K562 (cell line): ENCODE results near the gene CEP68. TPM values are rescaled to one million over a fixed set of nuclear protein-coding genes. Genes with fewer than 3 reads are reported as not detected.

Experiments used
- CCNT2 ChIP-seq: IDR thresholded peaks from 2 replicates; pipeline ENCODE4 v1.6.1; 2011; ENCODE audit warnings: borderline replicate concordance, low read depth, mild to moderate bottlenecking, moderate library complexity, mixed read lengths, low read length; ENCODE audit not compliant: insufficient read length; ENCODE audit errors: extremely low read depth
- DIDO1 ChIP-seq: fragments of 450-650 bp; IDR thresholded peaks from 2 replicates; pipeline ENCODE4 v1.6.1; 2016; ENCODE audit warnings: low read depth, missing biosample characterization, missing genetic modification characterization
- EGR1 ChIP-seq: fragments of 450-650 bp; conservative IDR thresholded peaks from 2 replicates; pipeline ENCODE4 v1.6.1; 2017; ENCODE audit warnings: mild to moderate bottlenecking
- ETV6 ChIP-seq, 3 experiments: fragments of 150-350 bp in 1 of 3; sonication (generic) in 1 of 3; formaldehyde crosslinking in 1 of 3; IDR thresholded peaks; 2 replicates each; pipeline versions ENCODE4 v1.6.1 to v1.8.0; 2014 to 2022; ENCODE audit warnings: borderline replicate concordance in 2 of 3, low read depth in 2 of 3, antibody characterized with exemption in 1 of 3, low read length in 1 of 3, mild to moderate bottlenecking in 1 of 3, missing genetic modification reagents in 1 of 3
- IFI16 ChIP-seq: fragments of 250-450 bp; sonication (Bioruptor Pico); IDR thresholded peaks from 2 replicates; pipeline ENCODE4 v2.1.2; 2022; ENCODE audit warnings: mild to moderate bottlenecking, inconsistent platforms
- IRF9 ChIP-seq: fragments of 450-650 bp; IDR thresholded peaks from 2 replicates; pipeline ENCODE4 v1.6.1; 2016; ENCODE audit warnings: missing biosample characterization, missing genetic modification characterization
- MEF2D ChIP-seq: conservative IDR thresholded peaks from 2 replicates; pipeline ENCODE4 v1.6.1; 2016; ENCODE audit warnings: low read depth, missing genetic modification characterization, missing compliant biosample characterization
- POLR3A ChIP-seq: IDR thresholded peaks from 2 replicates; pipeline ENCODE4 v1.6.1; 2011; ENCODE audit warnings: borderline replicate concordance, mild to moderate bottlenecking, moderate library complexity; ENCODE audit not compliant: insufficient read length, insufficient read depth; ENCODE audit errors: extremely low read depth
- SMARCA4 ChIP-seq: fragments of 450-650 bp; IDR thresholded peaks from 2 replicates; pipeline ENCODE4 v1.6.1; 2016
- TAL1 ChIP-seq: fragments of 450-650 bp; IDR thresholded peaks from 2 replicates; pipeline ENCODE4 v1.6.1; 2016; ENCODE audit warnings: mild to moderate bottlenecking
- TARDBP ChIP-seq: fragments of 450-650 bp; IDR thresholded peaks from 2 replicates; pipeline ENCODE4 v1.6.1; 2016
- ZNF282 ChIP-seq: sonication (generic); formaldehyde crosslinking; IDR thresholded peaks from 2 replicates; pipeline ENCODE4 v1.8.1; 2023; ENCODE audit warnings: missing genetic modification reagents
- ZNF436 ChIP-seq: fragments of 250-450, 450-650 bp; sonication (Bioruptor Pico); formaldehyde crosslinking; IDR thresholded peaks from 2 replicates; pipeline ENCODE4 v1.7.0; 2020; ENCODE audit warnings: mild to moderate bottlenecking
- polyA plus RNA-seq, 8 experiments: library from polyadenylated mRNA; depleted of rRNA in 4 of 8; stranded (reverse) in 5 of 8; unstranded in 3 of 8; fragments of >200 nt; fragmentation: Nextera tagmentation in 2 of 8; fragmentation: Illumina TruSeq in 1 of 8; extraction: Ambion mirVana in 2 of 8; extraction: Trizol in 1 of 8; gene quantifications; 2 replicates each; pipeline versions ENCODE4 v1.2.1 to v1.2.3, GENCODE V29; 2011 to 2014; ENCODE audit warnings: inconsistent platforms in 1 of 8, missing spikeins in 1 of 8
- total RNA-seq, 7 experiments: library from RNA; depleted of rRNA in 6 of 7; stranded (reverse); fragments of >200 nt in 6 of 7; fragmentation: Illumina TruSeq in 2 of 7; extraction: Trizol in 2 of 7; gene quantifications; 2 replicates each; pipeline versions ENCODE4 v1.2.1 to v1.2.3, GENCODE V29; 2011 to 2021; ENCODE audit warnings: low replicate concordance in 1 of 7

CEP68 gene
- total and polyA plus RNA-seq, 9 of the 15 experiments (the other 6 are each of a cell fraction or from before 2014, with no cell fraction given), result 1.4 to 8.5 (median 5.2) TPM

- TF ChIP-seq IRF9 (tag) (no peak), ETV6 (IDR thresholded peaks at IDR 0.05; ENCODE audit: borderline replicate concordance in 1 of 2, low read depth in 2 of 2, low read length in 1 of 2) (no peak), ETV6 (CRISPR knock-in tag; IDR thresholded peaks at IDR 0.05; ENCODE audit: borderline replicate concordance) (no peak), POLR3A (no peak), IFI16 (CRISPR knock-in tag) (no peak), TAL1 (no peak), CCNT2 (no peak), SMARCA4 (no peak), EGR1 (no peak), MEF2D (no peak), TARDBP (no peak), DIDO1 (no peak), ZNF282 (CRISPR knock-in tag) (no peak), ZNF436 (CRISPR knock-in tag) (no peak)
- TF ChIP-seq, all 486 proteins: peak for 0
These were observed 44.9 kb downstream of the CEP68 start (continued) for GRCh38 chr2:65101071-65101470.
